ENCODE data around the gene LRRC4C. TPM values are rescaled to one million over a fixed set of nuclear protein-coding genes. Genes with fewer than 3 reads are reported as not detected.

LRRC4C gene
- total and polyA plus RNA-seq, 10 of the 15 experiments (the other 5 are each of a cell fraction or from before 2014, with no cell fraction given) = 1.5 TPM; not detected in 9

GRCh38 chr11:41309111-41309522, 150.3 kb downstream of the LRRC4C start (continued):
- TF ChIP-seq USF1 (IDR thresholded peaks at IDR 0.05; ENCODE audit: borderline replicate concordance, extremely low read length, insufficient read depth, low read depth, low read length) = no peak
- TF ChIP-seq TCF12 (IDR thresholded peaks at IDR 0.05; ENCODE audit: low read depth, low read length) = peak; percentile 82
- TF ChIP-seq MTA2 (IDR thresholded peaks at IDR 0.05; ENCODE audit: low read depth) = peak; percentile 93
- no peak for TF ChIP-seq MYC (IDR thresholded peaks at IDR 0.05; ENCODE audit: insufficient read depth, insufficient read length, insufficient replicate concordance, low read length, severe bottlenecking)
- no peak for TF ChIP-seq E2F4 (IDR thresholded peaks at IDR 0.05; ENCODE audit: low read depth, low read length)
- no peak for TF ChIP-seq E2F8 (IDR thresholded peaks at IDR 0.05; ENCODE audit: low read depth, partially characterized antibody)
- peak; percentile 36; the same call in 1 of the 2 replicates for TF ChIP-seq EED (IDR thresholded peaks at IDR 0.05; ENCODE audit: low read depth)
- peak; percentile 85 for TF ChIP-seq MEF2B (IDR thresholded peaks at IDR 0.05; ENCODE audit: partially characterized antibody, poor library complexity, severe bottlenecking)
- TF ChIP-seq SMARCA5 (IDR thresholded peaks at IDR 0.05) = no peak
- peak; percentile 45; the same call in 1 of the 2 replicates for TF ChIP-seq CBFB (IDR thresholded peaks at IDR 0.05; ENCODE audit: low read depth)
- TF ChIP-seq RUNX3 (IDR thresholded peaks at IDR 0.05; ENCODE audit: low read length) = peak; percentile 95
- no peak for TF ChIP-seq ESRRA (IDR thresholded peaks at IDR 0.05; ENCODE audit: low read length)
- no peak for TF ChIP-seq POLR2AphosphoS2 (IDR thresholded peaks at IDR 0.05; ENCODE audit: low read depth, low read length)
- TF ChIP-seq BMI1 (IDR thresholded peaks at IDR 0.05; ENCODE audit: borderline replicate concordance) = peak; percentile 56; the same call in 1 of the 2 replicates
- TF ChIP-seq RB1 (IDR thresholded peaks at IDR 0.05; ENCODE audit: borderline replicate concordance) = no peak
- TF ChIP-seq ZBTB11 (CRISPR knock-in tag; IDR thresholded peaks at IDR 0.05) = no peak
- peak; percentile 60 for TF ChIP-seq BCL3 (IDR thresholded peaks at IDR 0.05; ENCODE audit: borderline replicate concordance, insufficient read depth, low read depth, low read length, poor library complexity, severe bottlenecking)
- TF ChIP-seq SMC3 (IDR thresholded peaks at IDR 0.05; ENCODE audit: borderline replicate concordance, low read length) = no peak
- TF ChIP-seq FOS (IDR thresholded peaks at IDR 0.05; ENCODE audit: borderline replicate concordance, extremely low read depth, insufficient read length) = no peak
- TF ChIP-seq NR2F1 (conservative IDR thresholded peaks at IDR 0.05) = peak; percentile 76
